ENCODE measurements around the gene RALGPS1.

DNA sequence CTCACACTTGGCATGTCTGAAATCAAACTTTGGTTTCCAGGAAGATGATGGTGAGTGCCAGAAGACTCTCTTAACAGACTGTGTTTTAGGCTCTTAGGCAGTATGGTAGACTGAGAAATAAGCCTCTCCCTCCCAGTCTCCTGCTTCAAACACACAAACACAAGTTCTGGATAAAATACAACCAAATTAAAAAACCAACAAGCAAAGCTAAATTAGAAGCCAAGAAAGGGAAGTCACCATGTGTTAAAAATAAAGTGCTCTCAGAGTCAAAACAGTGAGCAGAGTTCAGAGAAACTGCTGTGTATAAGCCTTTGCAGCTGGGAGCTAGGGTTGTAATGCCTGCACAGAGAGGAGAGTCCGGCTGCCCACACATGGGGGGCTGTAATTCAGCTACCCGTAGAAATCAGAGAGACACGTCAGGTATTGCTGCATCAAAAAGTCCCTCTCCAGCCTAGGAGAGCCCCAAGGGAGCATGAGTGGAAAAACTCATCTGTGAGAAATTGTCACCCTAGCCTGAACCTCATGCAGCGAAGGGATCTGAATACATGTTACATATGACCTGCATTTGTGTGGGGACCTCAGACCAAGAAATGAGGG, 145.3 kb downstream of the RALGPS1 start:
- TF ChIP-seq, protein P1, sequence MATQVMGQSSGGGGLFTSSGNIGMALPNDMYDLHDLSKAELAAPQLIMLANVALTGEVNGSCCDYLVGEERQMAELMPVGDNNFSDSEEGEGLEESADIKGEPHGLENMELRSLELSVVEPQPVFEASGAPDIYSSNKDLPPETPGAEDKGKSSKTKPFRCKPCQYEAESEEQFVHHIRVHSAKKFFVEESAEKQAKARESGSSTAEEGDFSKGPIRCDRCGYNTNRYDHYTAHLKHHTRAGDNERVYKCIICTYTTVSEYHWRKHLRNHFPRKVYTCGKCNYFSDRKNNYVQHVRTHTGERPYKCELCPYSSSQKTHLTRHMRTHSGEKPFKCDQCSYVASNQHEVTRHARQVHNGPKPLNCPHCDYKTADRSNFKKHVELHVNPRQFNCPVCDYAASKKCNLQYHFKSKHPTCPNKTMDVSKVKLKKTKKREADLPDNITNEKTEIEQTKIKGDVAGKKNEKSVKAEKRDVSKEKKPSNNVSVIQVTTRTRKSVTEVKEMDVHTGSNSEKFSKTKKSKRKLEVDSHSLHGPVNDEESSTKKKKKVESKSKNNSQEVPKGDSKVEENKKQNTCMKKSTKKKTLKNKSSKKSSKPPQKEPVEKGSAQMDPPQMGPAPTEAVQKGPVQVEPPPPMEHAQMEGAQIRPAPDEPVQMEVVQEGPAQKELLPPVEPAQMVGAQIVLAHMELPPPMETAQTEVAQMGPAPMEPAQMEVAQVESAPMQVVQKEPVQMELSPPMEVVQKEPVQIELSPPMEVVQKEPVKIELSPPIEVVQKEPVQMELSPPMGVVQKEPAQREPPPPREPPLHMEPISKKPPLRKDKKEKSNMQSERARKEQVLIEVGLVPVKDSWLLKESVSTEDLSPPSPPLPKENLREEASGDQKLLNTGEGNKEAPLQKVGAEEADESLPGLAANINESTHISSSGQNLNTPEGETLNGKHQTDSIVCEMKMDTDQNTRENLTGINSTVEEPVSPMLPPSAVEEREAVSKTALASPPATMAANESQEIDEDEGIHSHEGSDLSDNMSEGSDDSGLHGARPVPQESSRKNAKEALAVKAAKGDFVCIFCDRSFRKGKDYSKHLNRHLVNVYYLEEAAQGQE (IDR thresholded peaks at IDR 0.05; ENCODE audit: insufficient replicate concordance, low read depth), result no peak
- no peak for TF ChIP-seq SPI1 (IDR thresholded peaks at IDR 0.05; ENCODE audit: borderline replicate concordance, low read depth)
- no peak for TF ChIP-seq POLR2AphosphoS5 (IDR thresholded peaks at IDR 0.05; ENCODE audit: low read depth)
- TF ChIP-seq, protein P2, sequence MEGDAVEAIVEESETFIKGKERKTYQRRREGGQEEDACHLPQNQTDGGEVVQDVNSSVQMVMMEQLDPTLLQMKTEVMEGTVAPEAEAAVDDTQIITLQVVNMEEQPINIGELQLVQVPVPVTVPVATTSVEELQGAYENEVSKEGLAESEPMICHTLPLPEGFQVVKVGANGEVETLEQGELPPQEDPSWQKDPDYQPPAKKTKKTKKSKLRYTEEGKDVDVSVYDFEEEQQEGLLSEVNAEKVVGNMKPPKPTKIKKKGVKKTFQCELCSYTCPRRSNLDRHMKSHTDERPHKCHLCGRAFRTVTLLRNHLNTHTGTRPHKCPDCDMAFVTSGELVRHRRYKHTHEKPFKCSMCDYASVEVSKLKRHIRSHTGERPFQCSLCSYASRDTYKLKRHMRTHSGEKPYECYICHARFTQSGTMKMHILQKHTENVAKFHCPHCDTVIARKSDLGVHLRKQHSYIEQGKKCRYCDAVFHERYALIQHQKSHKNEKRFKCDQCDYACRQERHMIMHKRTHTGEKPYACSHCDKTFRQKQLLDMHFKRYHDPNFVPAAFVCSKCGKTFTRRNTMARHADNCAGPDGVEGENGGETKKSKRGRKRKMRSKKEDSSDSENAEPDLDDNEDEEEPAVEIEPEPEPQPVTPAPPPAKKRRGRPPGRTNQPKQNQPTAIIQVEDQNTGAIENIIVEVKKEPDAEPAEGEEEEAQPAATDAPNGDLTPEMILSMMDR (IDR thresholded peaks at IDR 0.05; ENCODE audit: insufficient read depth, low read length), result no peak
- no peak for TF ChIP-seq GABPA (IDR thresholded peaks at IDR 0.05; ENCODE audit: low read depth)
